CD4-positive, alpha-beta T cell (primary cell): ENCODE results near the gene MCAT. TPM values are rescaled to one million over a fixed set of nuclear protein-coding genes. Genes with fewer than 3 reads are reported as not detected.

Experiments used
- ATAC-seq: fragments of 200-7000 bp; cut with Tn5 transposase; one replicate; pipeline ENCODE4 v1.10.0; 2022; ENCODE audit warnings: mild to moderate bottlenecking; ENCODE audit not compliant: poor library complexity
- CTCF ChIA-PET: fragments of 350-600 bp; sonication (Branson Sonifier 250); formaldehyde crosslinking; loops from one replicate; lab custom pipeline; 2021; ENCODE audit warnings: antibody characterized with exemption, inconsistent platforms; lab: Charles Lee
- POLR2A ChIA-PET: fragments of 350-600 bp; sonication (Branson Sonifier 250); formaldehyde crosslinking; loops from one replicate; lab custom pipeline; 2021; ENCODE audit warnings: antibody characterized with exemption, inconsistent platforms; lab: Charles Lee
- DNase-seq, 14 experiments: peaks; one replicate each; pipeline ENCODE4 v3.0.0-alpha.2; 2013 to 2020; ENCODE audit warnings: mixed read lengths in 2 of 14
- H3K27ac ChIP-seq, 2 donors: one replicate each; pipeline versions ENCODE4 v1.5.1 to v1.7.0; 2013; ENCODE audit warnings: low read length in 2 of 2, low read depth in 1 of 2, mild to moderate bottlenecking in 1 of 2
- H3K27me3 ChIP-seq, 2 experiments: 1 replicate in 1 of 2; 2 replicates in 1 of 2; pipeline versions ENCODE4 v1.6.1 to v1.7.0; 2013; ENCODE audit warnings: low read length in 2 of 2, control low read depth in 1 of 2, mild to moderate bottlenecking in 1 of 2, moderate library complexity in 1 of 2; ENCODE audit not compliant: insufficient read depth in 2 of 2, control insufficient read depth in 1 of 2
- H3K36me3 ChIP-seq: one replicate; pipeline ENCODE4 v1.6.1; 2013; ENCODE audit warnings: low read length, control low read depth; ENCODE audit not compliant: insufficient read depth
- H3K4me1 ChIP-seq: one replicate; pipeline ENCODE4 v1.6.1; 2013; ENCODE audit warnings: low read length, control low read depth; ENCODE audit not compliant: insufficient read depth
- H3K4me3 ChIP-seq: one replicate; pipeline ENCODE4 v1.5.1; 2013; ENCODE audit warnings: mild to moderate bottlenecking, low read length, moderate library complexity
- H3K9me3 ChIP-seq, 2 experiments: 1 replicate in 1 of 2; 2 replicates in 1 of 2; pipeline versions ENCODE4 v1.6.1 to v1.7.0; 2013; ENCODE audit warnings: low read length in 2 of 2, mild to moderate bottlenecking in 2 of 2, control low read depth in 1 of 2, moderate library complexity in 1 of 2; ENCODE audit not compliant: control insufficient read depth in 1 of 2, insufficient read depth in 1 of 2
- H3K27ac Mint-ChIP-seq: one replicate; pipeline ENCODE4 v1.8.0; 2020; ENCODE audit warnings: mixed read lengths
- H3K27me3 Mint-ChIP-seq: one replicate; pipeline ENCODE4 v1.8.0; 2021; ENCODE audit warnings: mixed read lengths
- H3K36me3 Mint-ChIP-seq: one replicate; pipeline ENCODE4 v1.8.0; 2021; ENCODE audit warnings: low read depth, mixed read lengths
- H3K4me1 Mint-ChIP-seq: one replicate; pipeline ENCODE4 v1.8.0; 2021; ENCODE audit warnings: low read depth, mixed read lengths
- H3K4me3 Mint-ChIP-seq: one replicate; pipeline ENCODE4 v1.8.0; 2020; ENCODE audit warnings: mild to moderate bottlenecking, mixed read lengths
- H3K9me3 Mint-ChIP-seq: one replicate; pipeline ENCODE4 v1.8.0; 2020; ENCODE audit warnings: mixed read lengths
- intact Hi-C, 2 experiments: fragments of 100-400 bp; cut with DNase I in 1 of 2; cut with micrococcal nuclease in 1 of 2; formaldehyde crosslinking; loops; one replicate each; pipeline versions ENCODE4 v1.15.1 to v1.9.0; 2023 to 2025; cut with DNase I, micrococcal nuclease
- total RNA-seq, 174 experiments: library from RNA in 2 of 174; stranded (reverse) in 2 of 174; gene quantifications; one replicate each; pipeline ENCODE4 v1.2.3 and lab custom pipeline; 2021 to 2026
- TF ChIP-seq, protein P1 (sequence below): fragments of 200-600 bp; IDR thresholded peaks from one replicate; pipeline ENCODE4 v1.8.0; 2022; ENCODE audit warnings: antibody characterized with exemption, mild to moderate bottlenecking

Gene MCAT
- total RNA-seq, 2 experiments from 2014 or later, result 16.1 to 18.0 TPM

DNA sequence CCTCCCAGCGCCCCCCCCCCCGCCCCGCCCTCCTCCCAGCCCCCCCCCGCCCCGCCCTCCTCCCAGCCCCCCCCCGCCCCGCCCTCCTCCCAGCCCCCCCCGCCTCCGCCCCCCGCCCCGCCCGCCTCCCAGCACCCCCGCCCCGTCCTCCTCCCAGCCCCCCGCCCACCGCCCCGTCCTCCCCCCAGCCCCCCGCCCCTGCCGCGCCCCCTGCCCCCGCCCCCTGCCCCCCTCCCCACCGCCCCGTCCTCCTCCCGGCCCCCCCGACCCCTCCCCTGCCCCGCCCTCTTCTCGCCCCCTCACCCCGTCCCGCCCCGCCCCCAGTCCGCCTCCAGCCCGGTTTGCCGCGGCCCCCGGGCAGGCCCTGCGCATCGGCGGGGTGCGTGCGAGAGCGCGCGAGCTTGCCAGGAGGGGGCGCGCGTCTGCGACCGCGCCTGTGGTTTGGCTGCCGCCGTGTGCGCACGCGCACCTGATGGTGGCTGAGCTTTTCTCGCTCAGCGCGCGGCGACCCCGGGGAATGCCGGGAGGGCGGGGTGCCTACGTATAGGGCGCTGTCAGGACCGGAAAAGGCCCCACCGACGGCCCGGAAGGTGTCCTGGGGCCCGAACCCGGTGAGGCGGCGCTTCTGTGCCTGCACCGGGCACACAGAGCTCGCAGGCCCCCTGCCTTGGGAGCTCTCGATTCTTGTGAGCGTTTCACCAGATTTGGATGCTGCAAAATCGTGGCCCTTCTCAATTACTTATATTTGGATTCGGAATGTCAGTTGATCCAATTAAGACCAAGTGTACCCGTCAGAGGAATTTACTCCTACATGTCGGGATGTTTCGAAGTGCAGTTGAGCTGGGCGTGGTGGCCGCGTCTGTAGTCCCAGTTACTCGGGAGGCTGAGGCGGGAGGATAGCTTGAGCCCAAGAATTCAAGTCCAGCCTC lies 44.2 kb upstream of the MCAT start:
- Mint-ChIP-seq H3K9me3 (no peaks in the 10 kb centered on the region), H3K4me3 (peak overlapping the region; percentile 86), H3K27ac (peak overlapping the region; percentile 99), H3K27me3 (no peaks in the 10 kb centered on the region), H3K4me1 (peaks cover 25% of the 10 kb centered on the region), H3K36me3 (no peaks in the 10 kb centered on the region)
- Histone ChIP-seq H3K27ac (peak overlapping the region; percentile 95 to 97), H3K4me3 (peak overlapping the region; percentile 60), H3K9me3 (no peaks in the 10 kb centered on the region), H3K4me1 (peaks cover 23% of the 10 kb centered on the region), H3K27me3 (no peaks in the 10 kb centered on the region), H3K36me3 (peaks cover 2% of the 10 kb centered on the region)
- POLR2A ChIA-PET, result interaction anchor here (0.6 to 2.6 kb wide), 24 partner anchors 8 to 1477 kb away, joined by 3 to 28 read pairs (median 4); partner anchors contain the start of genes BIK, MCAT, PACSIN2 and PARVG
- intact Hi-C loops, result loop anchor here (2.0 to 5.0 kb wide), 8 partner anchors 35 to 573 kb away; partner anchors contain the start of genes BIK (in 2 of the 2), ARFGAP3 (in 1 of the 2), MCAT (in 1 of the 2) and POLDIP3 (in 1 of the 2)
- CTCF ChIA-PET, result interaction anchor here (0.6 to 1.5 kb wide), 10 partner anchors 12 to 775 kb away, joined by 3 to 7 read pairs (median 3); no protein-coding TSS in a partner anchor
- TF ChIP-seq, protein P1, sequence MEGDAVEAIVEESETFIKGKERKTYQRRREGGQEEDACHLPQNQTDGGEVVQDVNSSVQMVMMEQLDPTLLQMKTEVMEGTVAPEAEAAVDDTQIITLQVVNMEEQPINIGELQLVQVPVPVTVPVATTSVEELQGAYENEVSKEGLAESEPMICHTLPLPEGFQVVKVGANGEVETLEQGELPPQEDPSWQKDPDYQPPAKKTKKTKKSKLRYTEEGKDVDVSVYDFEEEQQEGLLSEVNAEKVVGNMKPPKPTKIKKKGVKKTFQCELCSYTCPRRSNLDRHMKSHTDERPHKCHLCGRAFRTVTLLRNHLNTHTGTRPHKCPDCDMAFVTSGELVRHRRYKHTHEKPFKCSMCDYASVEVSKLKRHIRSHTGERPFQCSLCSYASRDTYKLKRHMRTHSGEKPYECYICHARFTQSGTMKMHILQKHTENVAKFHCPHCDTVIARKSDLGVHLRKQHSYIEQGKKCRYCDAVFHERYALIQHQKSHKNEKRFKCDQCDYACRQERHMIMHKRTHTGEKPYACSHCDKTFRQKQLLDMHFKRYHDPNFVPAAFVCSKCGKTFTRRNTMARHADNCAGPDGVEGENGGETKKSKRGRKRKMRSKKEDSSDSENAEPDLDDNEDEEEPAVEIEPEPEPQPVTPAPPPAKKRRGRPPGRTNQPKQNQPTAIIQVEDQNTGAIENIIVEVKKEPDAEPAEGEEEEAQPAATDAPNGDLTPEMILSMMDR, result peak; percentile 52
- DNase-seq (peak; percentile 92 to 99 (median 97)), ATAC-seq (peak; percentile 86)

GRCh38 chr22:43186272-43187170 lies 43.3 kb upstream of the MCAT start, which contains the start of gene TTLL12:
TSS of gene TTLL12 (minus strand) at chr22:43187134. CDS start at chr22:43187069, 65 bp downstream.
- Mint-ChIP-seq H3K27me3 (no peaks in the 10 kb centered on the region), H3K4me3 (peak within 1 kb of the TSS; percentile 86), H3K27ac (peak within 1 kb of the TSS; percentile 99), H3K4me1 (peaks cover 25% of the 10 kb centered on the region), H3K36me3 (no peaks in the 10 kb centered on the region), H3K9me3 (no peaks in the 10 kb centered on the region)
- ChIA-PET CTCF (interaction anchor here (1.0 to 1.5 kb wide), 7 partner anchors 11 to 160 kb away, joined by 3 to 7 read pairs (median 4); no protein-coding TSS in a partner anchor), POLR2A (interaction anchor here (0.6 to 2.6 kb wide), 24 partner anchors 7 to 995 kb away, joined by 3 to 28 read pairs (median 4); partner anchors contain the start of genes BIK, MCAT, PACSIN2 and PARVG)
- Histone ChIP-seq H3K9me3 (no peaks in the 10 kb centered on the region), H3K27me3 (no peaks in the 10 kb centered on the region), H3K36me3 (peaks cover 2% of the 10 kb centered on the region), H3K27ac (peak within 1 kb of the TSS; percentile 95 to 97), H3K4me3 (peak within 1 kb of the TSS; percentile 60), H3K4me1 (peaks cover 28% of the 10 kb centered on the region)
- TF ChIP-seq, protein P1, result no peak
- intact Hi-C loops, result loop anchor here (1.0 to 5.0 kb wide), 9 partner anchors 34 to 572 kb away; partner anchors contain the start of genes BIK (in 2 of the 2), ARFGAP3 (in 1 of the 2), MCAT (in 1 of the 2) and POLDIP3 (in 1 of the 2)
- DNase-seq, result peak; percentile 30 to 89 (median 54)
- ATAC-seq, result peak; percentile 42
